H1 (cell line): Measurements from ENCODE around the gene RSAD2. TPM values are rescaled to one million over a fixed set of nuclear protein-coding genes. Genes with fewer than 3 reads are reported as not detected.

Experiments
- CTCF ChIA-PET: fragments of 300-600 bp; sonication (Branson Sonifier 250); formaldehyde crosslinking; loops from one replicate; lab custom pipeline; 2021; ENCODE audit not compliant: partially characterized antibody; lab: Charles Lee
- POLR2A ChIA-PET: fragments of 300-600 bp; sonication (Branson Sonifier 250); formaldehyde crosslinking; loops from one replicate; lab custom pipeline; 2021; ENCODE audit warnings: inconsistent platforms; ENCODE audit not compliant: partially characterized antibody; lab: Charles Lee
- DNase-seq, 2 experiments: peaks; one replicate each; pipeline versions ENCODE4 v3.0.0 to v3.0.0-alpha.2; 2010 to 2022; ENCODE audit warnings: low spot score in 2 of 2, low read depth in 1 of 2, mixed read lengths in 1 of 2
- FAIRE-seq: peaks from 2 replicates; lab custom pipeline; 2011; peaks lifted over from hg19 to GRCh38; lab: Jason Lieb, UNC
- H2AFZ ChIP-seq: 2 replicates; pipeline ENCODE4 v1.8.1; 2012; ENCODE audit warnings: low read length, inconsistent platforms
- H2AK5ac ChIP-seq: 2 replicates; pipeline ENCODE4 v1.6.1; 2013; ENCODE audit warnings: low read depth, low read length
- H2BK120ac ChIP-seq: replicated peaks from 2 replicates; pipeline ENCODE3; 2013; ENCODE audit warnings: low read depth, low read length, inconsistent platforms
- H2BK12ac ChIP-seq: 2 replicates; pipeline ENCODE4 v1.6.1; 2013; ENCODE audit warnings: low read depth, low read length
- H2BK15ac ChIP-seq: 2 replicates; pipeline ENCODE4 v1.6.1; 2013; ENCODE audit warnings: low read length
- H2BK20ac ChIP-seq: 2 replicates; pipeline ENCODE4 v1.6.1; 2013; ENCODE audit warnings: low read length
- H2BK5ac ChIP-seq: 2 replicates; pipeline ENCODE4 v1.6.1; 2013; ENCODE audit warnings: low read depth, low read length
- H3K14ac ChIP-seq: 2 replicates; pipeline ENCODE4 v1.6.1; 2013; ENCODE audit warnings: inconsistent platforms; ENCODE audit not compliant: insufficient read length
- H3K18ac ChIP-seq: 2 replicates; pipeline ENCODE4 v1.6.1; 2013; ENCODE audit warnings: low read length; ENCODE audit errors: extremely low read depth
- H3K23ac ChIP-seq: 2 replicates; pipeline ENCODE4 v1.6.1; 2013; ENCODE audit warnings: inconsistent platforms; ENCODE audit not compliant: insufficient read length
- H3K23me2 ChIP-seq: 2 replicates; pipeline ENCODE4 v1.6.1; 2013; ENCODE audit warnings: low read depth, low read length
- H3K27ac ChIP-seq: 2 replicates; pipeline ENCODE4 v1.6.1; 2011; ENCODE audit warnings: low read depth, low read length, inconsistent platforms
- H3K27me3 ChIP-seq, 4 experiments: replicated peaks in 1 of 4; 1 replicate in 1 of 4; 2 replicates in 3 of 4; pipeline versions ENCODE4 v1.6.1 to v1.8.1; 2011 to 2013; ENCODE audit warnings: low read length in 3 of 4, mild to moderate bottlenecking in 3 of 4, inconsistent platforms in 2 of 4, mixed read lengths in 2 of 4, moderate library complexity in 1 of 4; ENCODE audit not compliant: control insufficient read depth in 3 of 4, insufficient read depth in 3 of 4; ENCODE audit errors: extremely low read depth in 1 of 4
- H3K36me3 ChIP-seq, 4 experiments: 2 replicates each; pipeline versions ENCODE4 v1.6.1 to v1.8.1; 2011 to 2013; ENCODE audit warnings: mild to moderate bottlenecking in 4 of 4, low read length in 3 of 4, moderate library complexity in 2 of 4, control low read depth in 1 of 4, inconsistent platforms in 1 of 4; ENCODE audit not compliant: insufficient read depth in 4 of 4, control insufficient read depth in 2 of 4
- H3K4ac ChIP-seq: replicated peaks from 2 replicates; pipeline ENCODE3; 2013; ENCODE audit warnings: low read length, low read depth, mixed read lengths, inconsistent platforms; ENCODE audit not compliant: insufficient read length
- H3K4me1 ChIP-seq, 4 experiments: replicated peaks in 1 of 4; 1 replicate in 1 of 4; 2 replicates in 3 of 4; pipeline versions ENCODE4 v1.6.1 to v1.8.1; 2011 to 2013; ENCODE audit warnings: low read length in 3 of 4, inconsistent platforms in 2 of 4, mixed read lengths in 1 of 4; ENCODE audit not compliant: insufficient read depth in 4 of 4, control insufficient read depth in 3 of 4
- H3K4me2 ChIP-seq, 2 experiments: 2 replicates each; pipeline versions ENCODE4 v1.6.1 to v1.8.1; 2011 to 2013; ENCODE audit warnings: low read depth in 2 of 2, low read length in 2 of 2, control low read depth in 1 of 2, inconsistent platforms in 1 of 2, mild to moderate bottlenecking in 1 of 2; ENCODE audit not compliant: insufficient read depth in 1 of 2
- H3K4me3 ChIP-seq, 4 experiments: fragments of 200-600, 300-600 bp in 1 of 4; sonication (generic), shearing (Covaris generic), sonication (Bioruptor Twin) in 1 of 4; 2 replicates each; pipeline versions ENCODE4 v1.5.1 to v1.8.1; 2011 to 2016; ENCODE audit warnings: low read length in 4 of 4, low read depth in 3 of 4, control low read depth in 2 of 4, inconsistent platforms in 2 of 4, mild to moderate bottlenecking in 2 of 4, mixed read lengths in 1 of 4, moderate library complexity in 1 of 4; ENCODE audit not compliant: insufficient read depth in 2 of 4; ENCODE audit errors: extremely low read depth in 1 of 4
- H3K56ac ChIP-seq: replicated peaks from 2 replicates; pipeline ENCODE3; 2013; ENCODE audit warnings: low read depth, mild to moderate bottlenecking, mixed read lengths, low read length, inconsistent platforms; ENCODE audit not compliant: insufficient read length
- H3K79me1 ChIP-seq: 2 replicates; pipeline ENCODE4 v1.6.1; 2013; ENCODE audit warnings: low read depth, low read length, control low read depth
- H3K79me2 ChIP-seq, 2 experiments: 2 replicates each; pipeline versions ENCODE4 v1.6.1 to v1.8.1; 2012 to 2013; ENCODE audit warnings: low read length in 2 of 2, mild to moderate bottlenecking in 2 of 2, inconsistent platforms in 1 of 2; ENCODE audit not compliant: insufficient read depth in 2 of 2, control insufficient read depth in 1 of 2
- H3K9ac ChIP-seq, 4 experiments: replicated peaks in 1 of 4; 1 replicate in 1 of 4; 2 replicates in 3 of 4; pipeline versions ENCODE4 v1.6.1 to v1.8.1; 2011 to 2013; ENCODE audit warnings: low read depth in 3 of 4, low read length in 3 of 4, control low read depth in 2 of 4, mild to moderate bottlenecking in 2 of 4, moderate library complexity in 2 of 4, inconsistent platforms in 1 of 4; ENCODE audit errors: extremely low read depth in 1 of 4
- H3K9me3 ChIP-seq, 2 experiments: 2 replicates each; pipeline versions ENCODE4 v1.6.1 to v1.8.1; 2012 to 2013; ENCODE audit warnings: mild to moderate bottlenecking in 2 of 2, moderate library complexity in 2 of 2, control low read depth in 1 of 2, inconsistent platforms in 1 of 2, low read depth in 1 of 2, low read length in 1 of 2, mixed read lengths in 1 of 2; ENCODE audit not compliant: insufficient read depth in 2 of 2
- H4K20me1 ChIP-seq, 2 experiments: replicated peaks in 1 of 2; 2 replicates each; pipeline versions ENCODE3 to v1.8.1; 2011 to 2013; ENCODE audit warnings: inconsistent platforms in 2 of 2, low read length in 2 of 2, mild to moderate bottlenecking in 1 of 2; ENCODE audit not compliant: insufficient read depth in 2 of 2, control insufficient read depth in 1 of 2
- H4K5ac ChIP-seq: 2 replicates; pipeline ENCODE4 v1.6.1; 2013; ENCODE audit warnings: low read length, low read depth, mixed read lengths, inconsistent platforms; ENCODE audit not compliant: insufficient read length
- H4K8ac ChIP-seq: 2 replicates; pipeline ENCODE4 v1.8.0; 2013; ENCODE audit warnings: mild to moderate bottlenecking, moderate library complexity, low read length, inconsistent platforms; ENCODE audit not compliant: insufficient read depth; ENCODE audit errors: extremely low read depth
- H4K91ac ChIP-seq: replicated peaks from 2 replicates; pipeline ENCODE3; 2013; ENCODE audit warnings: low read length, mixed read lengths, inconsistent platforms; ENCODE audit not compliant: insufficient read length
- WGBS, 2 experiments: shearing (Covaris generic) in 1 of 2; methylation state at CpG; one replicate each; pipeline versions ENCODE4 v1.1.6 to v1.1.7; 2013 to 2015; ENCODE audit warnings: low lambda C conversion rate in 2 of 2, mixed read lengths in 2 of 2, inconsistent platforms in 1 of 2, low coverage in 1 of 2, missing lambda C conversion rate in 1 of 2; ENCODE audit not compliant: insufficient replicate concordance in 2 of 2, insufficient coverage in 1 of 2, insufficient read length in 1 of 2; ENCODE audit errors: extremely low coverage in 1 of 2, missing lambda C conversion rate in 1 of 2; 5-methylcytosine and 5-hydroxymethylcytosine counted together
- polyA plus RNA-seq, 7 experiments: library from polyadenylated mRNA; depleted of rRNA in 3 of 7; stranded (reverse) in 5 of 7; unstranded in 2 of 7; fragments of >200 nt in 5 of 7; fragments of 200-250 nt in 2 of 7; gene quantifications; 1 replicate in 5 of 7; 2 replicates in 1 of 7; 4 replicates in 1 of 7; pipeline versions ENCODE4 v1.2.1 to v1.2.3, GENCODE V29; 2011 to 2013; ENCODE audit warnings: missing spikeins in 2 of 7, mixed read lengths in 2 of 7
- total RNA-seq: library from RNA; stranded (reverse); fragmentation: NEBNext Ultra II Directional; extraction: Animal tissue kit (Norgen Biotek cat#: 25700); gene quantifications from 2 replicates; pipeline ENCODE4 v1.2.1, GENCODE V29; 2021

RSAD2 gene
- total and polyA plus RNA-seq, 2 of the 8 experiments (the other 6 are each of a cell fraction or from before 2014, with no cell fraction given), result not detected

- CTCF ChIA-PET, result interaction anchor here (0.9 to 2.3 kb wide), 5 partner anchors 9 to 157 kb away, joined by 3 to 23 read pairs (median 4); partner anchors contain the start of gene CMPK2
- H3K23ac ChIP-seq, result no peak overlapping the region
Measured at GRCh38 chr2:6887751-6888192, 10.2 kb downstream of the RSAD2 start.

More at GRCh38 chr2:6887751-6888192, 10.2 kb downstream of the RSAD2 start:
- DNase-seq (no peak), FAIRE-seq (no peak)
- Histone ChIP-seq H3K56ac (no peak overlapping the region), H4K5ac (no peak overlapping the region), H3K79me2 (no peaks in the 10 kb centered on the region), H2AFZ (no peak overlapping the region), H3K14ac (no peak overlapping the region), H4K20me1 (no peaks in the 10 kb centered on the region), H2BK20ac (no peak overlapping the region), H3K4me1 (no peaks in the 10 kb centered on the region; a peak in 1 of 7 replicates), H2BK120ac (no peak overlapping the region), H3K4me3 (no peak overlapping the region), H2BK12ac (no peak overlapping the region), H3K23me2 (no peaks in the 10 kb centered on the region), H3K18ac (no peak overlapping the region), H3K4me2 (no peak overlapping the region), H3K9ac (no peak overlapping the region), H4K8ac (no peak overlapping the region), H3K27ac (no peak overlapping the region), H3K36me3 (no peaks in the 10 kb centered on the region), H2BK15ac (no peak overlapping the region), H3K4ac (no peak overlapping the region), H2BK5ac (no peak overlapping the region), H3K27me3 (no peaks in the 10 kb centered on the region), H2AK5ac (no peak overlapping the region), H4K91ac (no peak overlapping the region), H3K79me1 (no peaks in the 10 kb centered on the region), H3K9me3 (no peaks in the 10 kb centered on the region)
- 73% methylated on average over 3 of the region's 3 CpGs; no CpG with 5 or more reads in 1 of the 2 experiments for WGBS, 2 experiments
- POLR2A ChIA-PET, result no interaction called here
